ENCODE measurements around the gene FCN2.

DNA sequence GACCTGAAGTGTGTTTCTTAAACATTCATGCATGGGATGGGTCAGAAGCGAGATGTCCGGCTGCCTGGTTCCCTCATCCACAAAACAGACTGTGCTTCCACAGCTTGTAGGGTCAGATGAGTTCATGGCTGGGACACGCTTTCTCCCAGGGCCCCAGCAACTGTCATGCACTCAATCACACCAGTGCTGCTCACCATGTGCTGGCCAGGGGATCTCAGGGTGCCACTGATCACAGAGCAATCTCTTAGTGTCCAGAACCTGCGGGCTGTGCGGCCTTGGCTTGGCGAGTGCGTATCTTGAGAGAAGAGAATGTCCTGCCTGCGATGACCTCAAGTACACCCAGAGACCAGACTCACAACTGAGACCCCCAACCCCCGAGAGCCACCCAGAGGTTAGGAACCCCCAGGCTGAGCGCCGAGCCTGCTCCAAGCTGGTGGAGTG is 26.0 kb upstream of the FCN2 start:
- TF ChIP-seq, protein P1, sequence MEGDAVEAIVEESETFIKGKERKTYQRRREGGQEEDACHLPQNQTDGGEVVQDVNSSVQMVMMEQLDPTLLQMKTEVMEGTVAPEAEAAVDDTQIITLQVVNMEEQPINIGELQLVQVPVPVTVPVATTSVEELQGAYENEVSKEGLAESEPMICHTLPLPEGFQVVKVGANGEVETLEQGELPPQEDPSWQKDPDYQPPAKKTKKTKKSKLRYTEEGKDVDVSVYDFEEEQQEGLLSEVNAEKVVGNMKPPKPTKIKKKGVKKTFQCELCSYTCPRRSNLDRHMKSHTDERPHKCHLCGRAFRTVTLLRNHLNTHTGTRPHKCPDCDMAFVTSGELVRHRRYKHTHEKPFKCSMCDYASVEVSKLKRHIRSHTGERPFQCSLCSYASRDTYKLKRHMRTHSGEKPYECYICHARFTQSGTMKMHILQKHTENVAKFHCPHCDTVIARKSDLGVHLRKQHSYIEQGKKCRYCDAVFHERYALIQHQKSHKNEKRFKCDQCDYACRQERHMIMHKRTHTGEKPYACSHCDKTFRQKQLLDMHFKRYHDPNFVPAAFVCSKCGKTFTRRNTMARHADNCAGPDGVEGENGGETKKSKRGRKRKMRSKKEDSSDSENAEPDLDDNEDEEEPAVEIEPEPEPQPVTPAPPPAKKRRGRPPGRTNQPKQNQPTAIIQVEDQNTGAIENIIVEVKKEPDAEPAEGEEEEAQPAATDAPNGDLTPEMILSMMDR (optimal IDR thresholded peaks at IDR 0.05 in 1 of 3, IDR thresholded peaks at IDR 0.05 in 1 of 3, conservative IDR thresholded peaks at IDR 0.05 in 1 of 3; ENCODE audit: extremely low read depth in 1 of 3, insufficient read depth in 2 of 3, low read length in 3 of 3), result no peak
- TF ChIP-seq EZH2 (IDR thresholded peaks at IDR 0.05; ENCODE audit: low read length), result no peak

All from keratinocyte (primary cell).